Loucy (cell line): Measurements from ENCODE around the gene AGK.
A peak's percentile ranks its signal among the peaks of the same experiment; 100 is the strongest.

Source experiments
- H2AFZ ChIP-seq: fragments of 200-600 bp; sonication (generic); 2 replicates; pipeline ENCODE4 v1.6.0; 2016; ENCODE audit warnings: antibody characterized with exemption, mild to moderate bottlenecking, low read length, moderate library complexity
- H3F3A ChIP-seq: fragments of 200-600 bp; 2 replicates; pipeline ENCODE4 v1.6.0; 2016; ENCODE audit warnings: antibody characterized with exemption, low read depth, mild to moderate bottlenecking
- H3K27me3 ChIP-seq: fragments of 200-600 bp; sonication (generic); 2 replicates; pipeline ENCODE4 v1.6.1; 2014; ENCODE audit warnings: low read length, mild to moderate bottlenecking; ENCODE audit not compliant: insufficient read depth, poor library complexity, severe bottlenecking
- H3K36me3 ChIP-seq: fragments of 200-600 bp; sonication (generic); 2 replicates; pipeline ENCODE4 v1.6.1; 2016; ENCODE audit warnings: low read length; ENCODE audit not compliant: insufficient read depth
- H3K4me1 ChIP-seq: fragments of 200-600 bp; sonication (generic); 2 replicates; pipeline ENCODE4 v1.5.1; 2014; ENCODE audit warnings: low read length, mild to moderate bottlenecking; ENCODE audit not compliant: insufficient read depth, poor library complexity, severe bottlenecking
- H3K4me2 ChIP-seq: fragments of 200-600 bp; sonication (generic); 2 replicates; pipeline ENCODE4 v1.6.0; 2014; ENCODE audit warnings: antibody characterized with exemption, low read length, low read depth, mild to moderate bottlenecking; ENCODE audit not compliant: poor library complexity, severe bottlenecking
- H3K4me3 ChIP-seq: fragments of 200-600 bp; sonication (generic); 2 replicates; pipeline ENCODE4 v1.5.1; 2014; ENCODE audit warnings: low read length, mild to moderate bottlenecking, mixed read lengths; ENCODE audit not compliant: poor library complexity, severe bottlenecking
- H3K79me2 ChIP-seq: fragments of 200-600 bp; sonication (generic); 2 replicates; pipeline ENCODE4 v1.6.1; 2014; ENCODE audit warnings: low read length; ENCODE audit not compliant: insufficient read depth
- H3K9ac ChIP-seq: fragments of 200-600 bp; sonication (generic); 2 replicates; pipeline ENCODE4 v1.6.0; 2014; ENCODE audit warnings: mild to moderate bottlenecking, low read depth, low read length, moderate library complexity; ENCODE audit not compliant: poor library complexity, severe bottlenecking
- H3K9me2 ChIP-seq: fragments of 200-600 bp; sonication (generic); replicated peaks from 2 replicates; pipeline ENCODE4 v1.6.1; 2016; ENCODE audit warnings: low read depth, low read length, mixed read lengths
- H3K9me3 ChIP-seq: fragments of 200-600 bp; sonication (generic); 2 replicates; pipeline ENCODE4 v1.6.1; 2014; ENCODE audit warnings: mild to moderate bottlenecking, antibody characterized with exemption, low read length, low read depth; ENCODE audit not compliant: insufficient read depth
- H4K20me1 ChIP-seq: fragments of 200-600 bp; sonication (generic); 2 replicates; pipeline ENCODE4 v1.6.0; 2014; ENCODE audit warnings: antibody characterized with exemption, low read length, mild to moderate bottlenecking; ENCODE audit not compliant: insufficient read depth, poor library complexity, severe bottlenecking
- EZH2phosphoT487 ChIP-seq: fragments of 200-600 bp; IDR thresholded peaks from 2 replicates; pipeline ENCODE4 v1.6.1; 2018; ENCODE audit warnings: antibody characterized with exemption, mild to moderate bottlenecking, moderate library complexity, borderline replicate concordance
- TF ChIP-seq, protein P1 (sequence below): fragments of 200-600 bp; sonication (generic); conservative IDR thresholded peaks from 2 replicates; pipeline ENCODE4 v1.5.1; 2014; ENCODE audit warnings: mild to moderate bottlenecking, antibody characterized with exemption, low read length

AGK gene

DNA sequence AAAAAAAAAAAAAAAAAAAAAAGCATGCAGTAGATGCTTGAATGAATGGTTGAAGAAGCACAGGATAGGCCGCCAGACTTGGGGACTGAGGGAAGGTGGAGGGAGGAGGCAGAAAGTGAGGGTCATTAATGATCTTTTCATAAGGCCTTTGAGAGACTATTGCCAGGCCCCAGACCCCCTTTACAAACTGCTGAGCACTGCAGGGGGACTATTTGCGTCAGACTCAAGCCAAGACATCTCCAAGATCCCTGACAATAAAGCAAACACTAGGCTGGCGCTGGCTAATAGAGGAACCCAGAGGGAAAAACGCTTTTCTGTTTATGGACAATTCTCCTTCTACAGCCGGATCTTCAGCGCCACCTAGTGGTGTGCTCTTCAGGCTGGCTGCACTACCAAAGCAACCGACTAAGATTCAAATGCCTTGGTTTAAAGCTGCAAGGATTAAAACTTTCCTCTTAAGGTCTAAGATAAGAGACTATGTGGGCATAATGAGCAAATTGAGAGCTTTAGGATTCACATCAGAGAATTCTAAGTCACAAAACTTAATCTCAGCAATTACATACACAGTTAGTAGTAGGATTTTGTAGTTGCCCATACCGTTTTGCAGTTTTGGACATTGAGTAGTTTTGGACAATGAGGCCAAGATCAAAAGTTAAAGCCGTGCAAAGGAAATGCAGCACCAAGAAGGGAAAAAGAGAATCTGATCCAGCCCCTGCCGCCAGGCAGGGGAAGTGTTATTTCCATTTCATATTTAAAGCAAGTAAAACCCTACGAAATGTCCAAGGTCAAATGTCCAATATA, 17.9 kb upstream of the AGK start:
- Histone ChIP-seq H3K4me2 (no peak overlapping the region), H3K9me2 (no peaks in the 10 kb centered on the region), H3F3A (no peaks in the 10 kb centered on the region), H3K79me2 (no peaks in the 10 kb centered on the region), H3K27me3 (no peaks in the 10 kb centered on the region), H3K4me1 (no peaks in the 10 kb centered on the region), H3K36me3 (no peaks in the 10 kb centered on the region), H3K4me3 (no peak overlapping the region), H2AFZ (peak overlapping the region; percentile 83; the same call in 1 of the 2 replicates), H3K9me3 (no peaks in the 10 kb centered on the region), H3K9ac (no peak overlapping the region), H4K20me1 (no peaks in the 10 kb centered on the region)
- TF ChIP-seq EZH2phosphoT487 = no peak
- TF ChIP-seq, protein P1, sequence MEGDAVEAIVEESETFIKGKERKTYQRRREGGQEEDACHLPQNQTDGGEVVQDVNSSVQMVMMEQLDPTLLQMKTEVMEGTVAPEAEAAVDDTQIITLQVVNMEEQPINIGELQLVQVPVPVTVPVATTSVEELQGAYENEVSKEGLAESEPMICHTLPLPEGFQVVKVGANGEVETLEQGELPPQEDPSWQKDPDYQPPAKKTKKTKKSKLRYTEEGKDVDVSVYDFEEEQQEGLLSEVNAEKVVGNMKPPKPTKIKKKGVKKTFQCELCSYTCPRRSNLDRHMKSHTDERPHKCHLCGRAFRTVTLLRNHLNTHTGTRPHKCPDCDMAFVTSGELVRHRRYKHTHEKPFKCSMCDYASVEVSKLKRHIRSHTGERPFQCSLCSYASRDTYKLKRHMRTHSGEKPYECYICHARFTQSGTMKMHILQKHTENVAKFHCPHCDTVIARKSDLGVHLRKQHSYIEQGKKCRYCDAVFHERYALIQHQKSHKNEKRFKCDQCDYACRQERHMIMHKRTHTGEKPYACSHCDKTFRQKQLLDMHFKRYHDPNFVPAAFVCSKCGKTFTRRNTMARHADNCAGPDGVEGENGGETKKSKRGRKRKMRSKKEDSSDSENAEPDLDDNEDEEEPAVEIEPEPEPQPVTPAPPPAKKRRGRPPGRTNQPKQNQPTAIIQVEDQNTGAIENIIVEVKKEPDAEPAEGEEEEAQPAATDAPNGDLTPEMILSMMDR = peak; percentile 99

DNA sequence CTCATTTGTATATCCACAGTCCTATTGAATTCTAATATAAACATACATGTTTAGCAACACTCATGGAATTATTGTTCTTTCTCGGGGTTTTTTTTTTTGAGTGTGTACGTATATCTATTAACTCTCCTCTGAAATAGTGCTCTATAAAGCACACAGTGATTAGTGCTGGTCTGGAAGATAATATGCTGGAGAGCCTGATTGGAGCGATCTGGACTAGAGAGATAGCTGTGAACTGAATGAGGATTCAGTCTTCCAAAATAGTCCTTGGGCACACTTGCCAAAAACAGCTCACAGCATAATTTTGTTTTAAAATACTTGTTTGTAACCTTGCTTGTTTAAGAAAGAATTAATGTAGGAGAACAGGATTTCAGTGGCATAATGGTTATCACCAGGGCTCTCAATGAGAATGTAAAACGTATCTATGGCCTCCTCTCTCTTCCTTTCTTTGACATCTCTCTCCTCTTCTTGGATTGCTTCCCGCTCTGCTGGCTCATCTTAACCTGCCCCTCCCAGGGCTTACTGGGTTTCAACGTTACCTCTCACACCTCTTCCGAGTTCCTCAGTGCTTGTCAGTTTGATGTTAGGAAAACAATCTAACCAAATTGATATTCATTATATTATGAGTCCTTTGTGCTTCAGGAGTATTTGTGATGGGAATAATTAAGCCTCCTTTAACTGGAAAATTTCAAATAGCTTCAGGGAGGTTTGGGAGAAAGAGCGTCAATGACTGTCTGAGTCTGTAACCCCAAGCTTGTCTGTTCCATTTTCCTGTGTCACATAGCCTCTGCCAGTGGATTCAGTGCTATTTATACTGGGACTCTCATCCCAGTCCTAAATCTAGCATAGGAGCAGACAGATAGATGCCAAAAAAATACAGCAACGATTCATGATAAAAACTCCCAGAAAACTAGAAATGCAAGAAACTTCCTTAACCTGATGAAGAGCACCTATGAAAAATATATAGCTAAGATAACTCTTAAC, 16.2 kb upstream of the AGK start:
- TF ChIP-seq, protein P1 = no peak
- TF ChIP-seq EZH2phosphoT487 = no peak
- Histone ChIP-seq H3K27me3 (no peaks in the 10 kb centered on the region), H4K20me1 (no peaks in the 10 kb centered on the region), H3K9me3 (no peaks in the 10 kb centered on the region), H3K9me2 (no peaks in the 10 kb centered on the region), H3K4me2 (no peak overlapping the region), H3K79me2 (no peaks in the 10 kb centered on the region), H2AFZ (no peak overlapping the region), H3K4me1 (no peaks in the 10 kb centered on the region), H3F3A (no peaks in the 10 kb centered on the region), H3K36me3 (no peaks in the 10 kb centered on the region), H3K4me3 (no peak overlapping the region), H3K9ac (no peak overlapping the region)

DNA sequence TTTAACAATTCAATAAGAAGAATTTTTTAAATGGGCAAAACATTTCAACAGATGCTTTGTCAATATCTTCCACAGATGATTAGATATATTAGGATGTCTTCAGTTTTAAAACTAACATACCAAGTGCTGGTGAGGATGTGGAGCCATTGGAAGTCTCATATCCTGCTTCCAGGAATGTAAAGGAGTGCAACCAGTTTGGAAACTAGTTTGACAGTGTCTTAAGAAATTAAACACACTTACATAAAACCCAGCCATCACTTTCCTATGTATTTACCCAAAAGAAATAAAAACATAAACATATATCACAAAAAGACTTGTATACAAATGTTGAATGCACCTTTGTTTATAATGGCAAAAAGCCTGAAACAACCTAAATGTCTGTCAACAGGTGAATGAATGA, 13.3 kb upstream of the AGK start:
- no peak overlapping the region for H2AFZ ChIP-seq
- H3K9ac ChIP-seq = no peak overlapping the region
- H3K79me2 ChIP-seq = no peaks in the 10 kb centered on the region
- H3F3A ChIP-seq = no peaks in the 10 kb centered on the region
- H3K9me2 ChIP-seq = no peaks in the 10 kb centered on the region
- H3K27me3 ChIP-seq = no peaks in the 10 kb centered on the region
- no peak overlapping the region for H3K4me2 ChIP-seq
- H3K9me3 ChIP-seq = no peaks in the 10 kb centered on the region
- H3K36me3 ChIP-seq = no peaks in the 10 kb centered on the region
- H4K20me1 ChIP-seq = no peaks in the 10 kb centered on the region
- TF ChIP-seq, protein P1 = no peak
- TF ChIP-seq EZH2phosphoT487 = no peak
- no peak overlapping the region for H3K4me3 ChIP-seq
- H3K4me1 ChIP-seq = no peaks in the 10 kb centered on the region
